ENCODE measurements around the gene UBTF. TPM values are rescaled to one million over a fixed set of nuclear protein-coding genes. Genes with fewer than 3 reads are reported as not detected.

The UBTF gene
- total and polyA plus RNA-seq, 2 of the 4 experiments (the other 2 are of a cell fraction): 29.7 to 42.1 TPM

DNA sequence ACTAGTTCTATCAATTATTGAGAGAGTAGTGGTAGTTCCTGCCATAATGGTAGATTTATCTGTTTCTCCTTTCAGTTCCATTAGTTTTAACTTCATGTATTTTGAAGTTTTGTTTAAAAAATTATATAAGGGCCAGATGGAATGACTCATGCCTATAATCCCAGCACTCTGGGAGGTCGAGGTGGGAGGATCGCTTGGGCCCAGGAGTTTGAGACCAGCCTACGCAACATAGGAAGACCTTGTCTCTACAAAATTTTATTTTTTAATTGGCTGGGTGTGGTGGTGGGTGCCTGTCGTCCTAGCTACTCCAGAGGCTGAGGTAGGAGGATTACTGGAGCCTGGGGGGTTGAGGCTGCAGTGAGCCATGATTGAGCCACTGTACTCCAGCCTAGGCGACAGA lies 14.1 kb upstream of the UBTF start:
- WGBS, 2 experiments (ENCODE audit: extremely low coverage in 2 of 2, insufficient read length in 1 of 2): no CpG with 5 or more reads among the region's 5 CpGs
- CTCF ChIA-PET: no interaction called here
- BruUV-seq (replicated peaks): no TSS peak

More for the DNA sequence above, 14.1 kb upstream of the UBTF start:
- Histone ChIP-seq H2AFZ (replicated peaks; ENCODE audit: low read length, poor library complexity) (no peak overlapping the region), H4K5ac (ENCODE audit: low read depth, low read length) (no peak overlapping the region), H3K36me3 (ENCODE audit: control insufficient read depth, insufficient read depth, low read length) (no peaks in the 10 kb centered on the region), H4K20me1 (ENCODE audit: insufficient read depth, low read length) (no peaks in the 10 kb centered on the region), H3K18ac (ENCODE audit: low read depth, low read length) (no peak overlapping the region), H3K9ac (ENCODE audit: low read depth, low read length) (no peak overlapping the region), H3K4me3 (ENCODE audit: insufficient read depth, low read depth, low read length) (no peak overlapping the region), H3K56ac (ENCODE audit: extremely low read depth, insufficient read depth, low read length) (no peak overlapping the region), H3K9me1 (ENCODE audit: insufficient read depth, low read length) (no peaks in the 10 kb centered on the region), H3K27me3 (ENCODE audit: control insufficient read depth, insufficient read depth, low read length) (peaks cover 20% of the 10 kb centered on the region; the same call in 1 of the 2 replicates), H2BK5ac (ENCODE audit: low read depth, low read length, poor library complexity, severe bottlenecking) (no peak overlapping the region), H3K23ac (ENCODE audit: low read depth, low read length) (no peak overlapping the region), H2BK20ac (ENCODE audit: low read depth, low read length) (no peak overlapping the region), H2AK9ac (replicated peaks; ENCODE audit: low read depth, low read length, poor library complexity) (no peak overlapping the region), H3K9me3 (ENCODE audit: control insufficient read depth, insufficient read depth, low read length) (no peaks in the 10 kb centered on the region), H3K4ac (ENCODE audit: low read depth, low read length) (no peak overlapping the region), H2BK120ac (ENCODE audit: low read depth, low read length) (no peak overlapping the region), H3K79me1 (ENCODE audit: low read depth in 1 of 2, low read length in 2 of 2) (no peaks in the 10 kb centered on the region), H2BK15ac (ENCODE audit: low read depth, low read length) (no peak overlapping the region), H3K14ac (replicated peaks; ENCODE audit: low read depth, low read length) (no peak overlapping the region), H3K27ac (ENCODE audit: insufficient read depth, low read length) (no peak overlapping the region), H3K4me1 (ENCODE audit: control insufficient read depth, insufficient read depth, low read length) (no peaks in the 10 kb centered on the region), H4K8ac (ENCODE audit: low read depth in 2 of 2, low read length in 2 of 2) (no peak overlapping the region), H2AK5ac (ENCODE audit: low read depth, low read length) (no peak overlapping the region), H3K4me2 (ENCODE audit: low read depth, low read length) (no peak overlapping the region), H4K91ac (ENCODE audit: insufficient read depth, low read depth, low read length) (no peak overlapping the region)
- intact Hi-C loops (cut with micrococcal nuclease): no loop called here
- TF ChIP-seq NFE2L2 (IDR thresholded peaks at IDR 0.05; ENCODE audit: low read depth, low read length): no peak
- TF ChIP-seq RCOR1 (IDR thresholded peaks at IDR 0.05; ENCODE audit: insufficient replicate concordance, low read length): no peak
- TF ChIP-seq FOS (IDR thresholded peaks at IDR 0.05; ENCODE audit: low read depth, low read length): no peak
- no peak for TF ChIP-seq SMC3 (IDR thresholded peaks at IDR 0.05; ENCODE audit: low read depth, low read length)
- no peak for TF ChIP-seq MXI1 (IDR thresholded peaks at IDR 0.05; ENCODE audit: borderline replicate concordance, low read depth, low read length)
- TF ChIP-seq BHLHE40 (IDR thresholded peaks at IDR 0.05; ENCODE audit: low read depth, low read length): no peak
- no peak for TF ChIP-seq CEBPB (IDR thresholded peaks at IDR 0.05; ENCODE audit: low read depth, low read length)
- TF ChIP-seq RAD21 (IDR thresholded peaks at IDR 0.05; ENCODE audit: low read length): no peak
- dilution Hi-C loops (cut with HindIII; ENCODE audit: low sequenced_read_pairs, unreplicated experiment): no loop called here
- ATAC-seq (ENCODE audit: low read depth) (no peak), DNase-seq (no peak)
- in situ Hi-C loops (cut with MboI; ENCODE audit: low sequenced_read_pairs): no loop called here
- POLR2A ChIA-PET (ENCODE audit: unreplicated experiment): no interaction called here

Data from IMR-90 (cell line).